B cell (primary cell): Measurements from ENCODE around the gene ANKRD9. TPM values are rescaled to one million over a fixed set of nuclear protein-coding genes. Genes with fewer than 3 reads are reported as not detected.

Experiments used
- ATAC-seq: fragments of 200-7000 bp; cut with Tn5 transposase; one replicate; pipeline ENCODE4 v1.10.0; 2021; ENCODE audit warnings: low read depth, mild to moderate bottlenecking, moderate number of reproducible peaks, moderate library complexity
- CTCF ChIA-PET: fragments of 350-600 bp; sonication (Branson Sonifier 250); formaldehyde crosslinking; loops from one replicate; lab custom pipeline; 2021; ENCODE audit warnings: antibody characterized with exemption, inconsistent platforms; lab: Charles Lee
- POLR2A ChIA-PET: fragments of 350-600 bp; sonication (Branson Sonifier 250); formaldehyde crosslinking; loops from one replicate; lab custom pipeline; 2021; ENCODE audit warnings: antibody characterized with exemption; lab: Charles Lee
- DNase-seq: peaks from one replicate; pipeline ENCODE4 v3.0.0; 2013
- H2AFZ ChIP-seq: 2 replicates; pipeline ENCODE4 v1.6.1; 2012; ENCODE audit warnings: mild to moderate bottlenecking, low read depth, low read length; ENCODE audit not compliant: insufficient read depth, poor library complexity, severe bottlenecking
- H3K27ac ChIP-seq, 2 donors: 1 replicate in 1 of 2; 2 replicates in 1 of 2; pipeline ENCODE4 v1.5.1; 2012 to 2013; ENCODE audit warnings: low read length in 2 of 2, mild to moderate bottlenecking in 2 of 2, moderate library complexity in 1 of 2
- H3K27me3 ChIP-seq, 4 experiments: fragments of 200-600 bp in 1 of 4; sonication (generic) in 1 of 4; replicated peaks in 1 of 4; 1 replicate in 2 of 4; 2 replicates in 2 of 4; pipeline versions ENCODE4 v1.6.1 to v1.7.0; 2013 to 2016; ENCODE audit warnings: low read length in 3 of 4, mild to moderate bottlenecking in 2 of 4, mixed read lengths in 1 of 4, moderate library complexity in 1 of 4; ENCODE audit not compliant: insufficient read depth in 4 of 4, control insufficient read depth in 3 of 4; ENCODE audit errors: control extremely low read depth in 1 of 4
- H3K36me3 ChIP-seq, 2 experiments: replicated peaks in 1 of 2; 1 replicate in 1 of 2; 2 replicates in 1 of 2; pipeline versions ENCODE4 v1.6.1 to v1.7.1; 2013; ENCODE audit warnings: low read length in 1 of 2; ENCODE audit not compliant: insufficient read depth in 2 of 2, control insufficient read depth in 1 of 2; ENCODE audit errors: control extremely low read depth in 1 of 2, extremely low read depth in 1 of 2
- H3K4me1 ChIP-seq, 2 donors: fragments of 200-600 bp in 1 of 2; sonication (generic) in 1 of 2; 1 replicate in 1 of 2; 2 replicates in 1 of 2; pipeline versions ENCODE4 v1.5.1 to v1.6.1; 2013 to 2017; ENCODE audit warnings: low read length in 2 of 2; ENCODE audit not compliant: control insufficient read depth in 2 of 2, insufficient read depth in 2 of 2
- H3K4me2 ChIP-seq: replicated peaks from 2 replicates; pipeline ENCODE3; 2012; ENCODE audit warnings: mild to moderate bottlenecking, low read depth, low read length; ENCODE audit not compliant: poor library complexity, severe bottlenecking
- H3K4me3 ChIP-seq, 5 experiments: fragments of 200-600 bp in 1 of 5; sonication (generic) in 1 of 5; 1 replicate in 3 of 5; 2 replicates in 2 of 5; pipeline versions ENCODE4 v1.5.1 to v1.7.0; 2011 to 2016; ENCODE audit warnings: low read length in 4 of 5, mild to moderate bottlenecking in 4 of 5, low read depth in 2 of 5, control low read depth in 1 of 5, moderate library complexity in 1 of 5; ENCODE audit not compliant: insufficient read depth in 1 of 5; ENCODE audit errors: control extremely low read depth in 1 of 5, extremely low read depth in 1 of 5
- H3K79me2 ChIP-seq: fragments of 200-600 bp; sonication (generic); one replicate; pipeline ENCODE4 v1.6.0; 2016; ENCODE audit warnings: low read length; ENCODE audit not compliant: control insufficient read depth, insufficient read depth
- H3K9ac ChIP-seq: fragments of 200-600 bp; sonication (generic); 2 replicates; pipeline ENCODE4 v1.6.1; 2017; ENCODE audit warnings: mild to moderate bottlenecking, low read length, moderate library complexity
- H3K9me3 ChIP-seq, 3 donors: one replicate each; pipeline versions ENCODE4 v1.6.1 to v1.7.1; 2013; ENCODE audit warnings: low read length in 2 of 3; ENCODE audit not compliant: control insufficient read depth in 2 of 3, insufficient read depth in 1 of 3; ENCODE audit errors: control extremely low read depth in 1 of 3
- H4K20me1 ChIP-seq: 2 replicates; pipeline ENCODE4 v1.6.0; 2012; ENCODE audit warnings: mild to moderate bottlenecking, low read length; ENCODE audit not compliant: insufficient read depth, control insufficient read depth, poor library complexity, severe bottlenecking
- H3K27ac Mint-ChIP-seq: one replicate; pipeline ENCODE4 v1.8.0; 2021; ENCODE audit warnings: mixed read lengths
- H3K27me3 Mint-ChIP-seq: one replicate; pipeline ENCODE4 v1.8.0; 2021; ENCODE audit warnings: mixed read lengths
- H3K4me1 Mint-ChIP-seq: one replicate; pipeline ENCODE4 v1.8.0; 2021; ENCODE audit warnings: mixed read lengths
- H3K4me3 Mint-ChIP-seq: one replicate; pipeline ENCODE4 v1.8.0; 2021; ENCODE audit warnings: mixed read lengths
- H3K9me3 Mint-ChIP-seq: one replicate; pipeline ENCODE4 v1.8.0; 2022; ENCODE audit warnings: mixed read lengths; ENCODE audit not compliant: insufficient read depth
- EZH2 ChIP-seq: IDR thresholded peaks from 2 replicates; pipeline ENCODE4 v1.6.1; 2012; ENCODE audit warnings: borderline replicate concordance, low read depth, mild to moderate bottlenecking, moderate library complexity, low read length; ENCODE audit not compliant: insufficient read depth, poor library complexity, severe bottlenecking
- whole genome bisulfite sequencing: methylation state at CpG from one replicate; pipeline ENCODE4 v1.1.5; 2013; ENCODE audit warnings: missing lambda C conversion rate; ENCODE audit not compliant: insufficient coverage; 5-methylcytosine and 5-hydroxymethylcytosine counted together
- intact Hi-C: fragments of 100-400 bp; cut with micrococcal nuclease; formaldehyde crosslinking; loops from one replicate; pipeline ENCODE4 v1.10.0; 2022
- polyA plus RNA-seq: library from polyadenylated mRNA; depleted of rRNA; stranded (reverse); fragments of >200 nt; gene quantifications from 2 replicates; pipeline ENCODE4 v1.2.3, GENCODE V29; 2012
- total RNA-seq, 2 donors: library from RNA; stranded (reverse); fragments of 120-200 nt in 1 of 2; gene quantifications; 1 replicate in 1 of 2; 2 replicates in 1 of 2; pipeline versions ENCODE4 v1.2.3 to v1.2.4, GENCODE V29; 2013 to 2022
- TF ChIP-seq, protein P1 (sequence below): fragments of 200-600 bp; IDR thresholded peaks from one replicate; pipeline ENCODE4 v1.8.0; 2022; ENCODE audit warnings: antibody characterized with exemption, mild to moderate bottlenecking

Gene ANKRD9
- total and polyA plus RNA-seq, 2 donors (not counting 1 experiment from before 2014, with no cell fraction given): 1.4 to 1.5 TPM

- ChIA-PET POLR2A (no interaction called here), CTCF (no interaction called here)
- H3K27ac Mint-ChIP-seq: no peak overlapping the region
Measured at GRCh38 chr14:102501751-102502315, 7.7 kb downstream of the ANKRD9 start.

DNA sequence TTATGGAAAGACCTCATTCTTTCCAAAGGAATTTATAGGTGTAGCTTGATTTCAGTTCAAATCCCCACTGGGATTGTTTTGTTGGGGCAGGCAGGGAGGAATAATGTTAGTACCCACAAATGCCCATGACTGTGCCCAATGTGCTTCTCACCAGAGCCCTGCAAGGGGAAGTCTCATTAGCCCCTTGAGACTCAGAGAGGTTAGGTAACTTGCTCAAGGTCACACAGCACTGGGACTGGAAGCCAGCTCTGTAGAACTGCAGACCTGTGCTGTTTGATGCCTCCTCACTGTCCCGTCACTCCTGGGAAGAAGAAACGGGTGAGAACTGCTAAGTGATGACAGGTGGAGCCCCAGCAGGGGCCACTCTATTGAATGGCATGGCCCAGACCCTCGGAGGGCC lies 8.9 kb downstream of the ANKRD9 start:
- Histone ChIP-seq H3K9me3 (no peaks in the 10 kb centered on the region), H2AFZ (no peak overlapping the region), H3K27ac (no peak overlapping the region), H4K20me1 (no peaks in the 10 kb centered on the region), H3K36me3 (peaks cover 0 to 4% of the 10 kb centered on the region in 2 experiments), H3K79me2 (no peaks in the 10 kb centered on the region), H3K4me3 (no peak overlapping the region), H3K9ac (no peak overlapping the region), H3K4me1 (no peaks in the 10 kb centered on the region), H3K27me3 (no peaks in the 10 kb centered on the region), H3K4me2 (no peak overlapping the region)
- TF ChIP-seq, protein P1, sequence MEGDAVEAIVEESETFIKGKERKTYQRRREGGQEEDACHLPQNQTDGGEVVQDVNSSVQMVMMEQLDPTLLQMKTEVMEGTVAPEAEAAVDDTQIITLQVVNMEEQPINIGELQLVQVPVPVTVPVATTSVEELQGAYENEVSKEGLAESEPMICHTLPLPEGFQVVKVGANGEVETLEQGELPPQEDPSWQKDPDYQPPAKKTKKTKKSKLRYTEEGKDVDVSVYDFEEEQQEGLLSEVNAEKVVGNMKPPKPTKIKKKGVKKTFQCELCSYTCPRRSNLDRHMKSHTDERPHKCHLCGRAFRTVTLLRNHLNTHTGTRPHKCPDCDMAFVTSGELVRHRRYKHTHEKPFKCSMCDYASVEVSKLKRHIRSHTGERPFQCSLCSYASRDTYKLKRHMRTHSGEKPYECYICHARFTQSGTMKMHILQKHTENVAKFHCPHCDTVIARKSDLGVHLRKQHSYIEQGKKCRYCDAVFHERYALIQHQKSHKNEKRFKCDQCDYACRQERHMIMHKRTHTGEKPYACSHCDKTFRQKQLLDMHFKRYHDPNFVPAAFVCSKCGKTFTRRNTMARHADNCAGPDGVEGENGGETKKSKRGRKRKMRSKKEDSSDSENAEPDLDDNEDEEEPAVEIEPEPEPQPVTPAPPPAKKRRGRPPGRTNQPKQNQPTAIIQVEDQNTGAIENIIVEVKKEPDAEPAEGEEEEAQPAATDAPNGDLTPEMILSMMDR: no peak
- TF ChIP-seq EZH2: no peak
- no peak for DNase-seq
- CTCF ChIA-PET: no interaction called here
- no peaks in the 10 kb centered on the region for H3K27me3 Mint-ChIP-seq
- WGBS: 92% methylated on average over 3 of the region's 3 CpGs
- H3K4me3 Mint-ChIP-seq: no peak overlapping the region
- POLR2A ChIA-PET: no interaction called here
- H3K9me3 Mint-ChIP-seq: no peaks in the 10 kb centered on the region
- no peak for ATAC-seq
- intact Hi-C loops: no loop called here
- no peaks in the 10 kb centered on the region for H3K4me1 Mint-ChIP-seq
- H3K27ac Mint-ChIP-seq: no peak overlapping the region

More at GRCh38 chr14:102501751-102502315, 7.7 kb downstream of the ANKRD9 start:
- Histone ChIP-seq H3K79me2 (no peaks in the 10 kb centered on the region), H3K9me3 (no peaks in the 10 kb centered on the region), H3K4me2 (no peak overlapping the region), H3K4me3 (no peak overlapping the region), H3K9ac (no peak overlapping the region), H3K27ac (no peak overlapping the region), H3K36me3 (peaks cover 0 to 4% of the 10 kb centered on the region in 2 experiments), H3K4me1 (no peaks in the 10 kb centered on the region), H2AFZ (no peak overlapping the region), H3K27me3 (no peaks in the 10 kb centered on the region), H4K20me1 (no peaks in the 10 kb centered on the region)
- ATAC-seq: no peak
- Mint-ChIP-seq H3K9me3 (no peaks in the 10 kb centered on the region), H3K27me3 (no peaks in the 10 kb centered on the region), H3K4me3 (no peak overlapping the region), H3K4me1 (no peaks in the 10 kb centered on the region)
- intact Hi-C loops: no loop called here
- no peak for DNase-seq
- TF ChIP-seq, protein P1: no peak
- TF ChIP-seq EZH2: no peak
- 93% methylated on average over 17 of the region's 20 CpGs for WGBS
